Transverse colon (tissue), 4 donors: ENCODE measurements around the gene MAST4. TPM values are rescaled to one million over a fixed set of nuclear protein-coding genes. Genes with fewer than 3 reads are reported as not detected.

Source experiments
- DNase-seq: peaks from one replicate; pipeline ENCODE4 v3.0.0-alpha.2; 2019
- H3K27ac ChIP-seq, 4 donors: fragments of 200-600 bp; sonication (generic); 2 replicates each; pipeline ENCODE4 v1.5.1; 2016 to 2018; ENCODE audit warnings: inconsistent platforms in 4 of 4
- H3K27me3 ChIP-seq: fragments of 200-600 bp; sonication (generic); 2 replicates; pipeline ENCODE4 v1.5.1; 2017; ENCODE audit warnings: inconsistent platforms
- H3K36me3 ChIP-seq, 4 donors: fragments of 200-600 bp; sonication (generic); 2 replicates each; pipeline ENCODE4 v1.5.1; 2017 to 2019; ENCODE audit warnings: inconsistent platforms in 4 of 4
- H3K4me1 ChIP-seq, 4 donors: fragments of 200-600 bp; sonication (generic); 2 replicates each; pipeline ENCODE4 v1.5.1; 2017 to 2020; ENCODE audit warnings: inconsistent platforms in 4 of 4
- H3K4me3 ChIP-seq, 4 donors: fragments of 200-600 bp; sonication (generic); 1 replicate in 1 of 4; 2 replicates in 3 of 4; pipeline versions ENCODE4 v1.5.1 to v1.6.1; 2017 to 2019; ENCODE audit warnings: inconsistent platforms in 4 of 4
- H3K9me3 ChIP-seq, 2 donors: fragments of 200-600 bp; sonication (generic); 2 replicates each; pipeline ENCODE4 v1.5.1; 2017 to 2019; ENCODE audit warnings: inconsistent platforms in 2 of 2
- CTCF ChIP-seq, 5 experiments: fragments of 200-600 bp in 3 of 5; fragments of 450-650 bp in 2 of 5; sonication (generic) in 3 of 5; IDR thresholded peaks; 1 replicate in 2 of 5; 2 replicates in 3 of 5; pipeline ENCODE4 v1.5.1; 2016 to 2017; ENCODE audit warnings: antibody characterized with exemption in 5 of 5, inconsistent platforms in 3 of 5, mild to moderate bottlenecking in 2 of 5, moderate library complexity in 1 of 5
- EP300 ChIP-seq: sonication (generic); formaldehyde crosslinking; IDR thresholded peaks from one replicate; pipeline ENCODE4 v1.6.1; 2017; ENCODE audit warnings: antibody characterized with exemption, low read depth
- POLR2A ChIP-seq: fragments of 450-650 bp; IDR thresholded peaks from one replicate; pipeline ENCODE4 v1.6.1; 2016; ENCODE audit warnings: antibody characterized with exemption, mild to moderate bottlenecking, moderate library complexity
- POLR2AphosphoS5 ChIP-seq, 3 donors: sonication (generic); formaldehyde crosslinking; IDR thresholded peaks; one replicate each; pipeline ENCODE4 v1.6.1; 2016; ENCODE audit warnings: antibody characterized with exemption in 3 of 3
- WGBS, 2 donors: methylation state at CpG; one replicate each; pipeline ENCODE4 v1.1.5; 2018; ENCODE audit warnings: low coverage in 1 of 2; 5-methylcytosine and 5-hydroxymethylcytosine counted together
- in situ Hi-C, 4 donors: fragments of 200-750 bp; cut with MboI; loops; one replicate each; pipeline versions ENCODE4 v1.15.0 to v1.15.1; 2017; ENCODE audit warnings: low sequenced_read_pairs in 3 of 4, low pct_ligation_motif_present in 1 of 4, low pct_unique_long_range_greater_than_20kb in 1 of 4
- intact Hi-C: fragments of 100-400 bp; cut with DNase I; formaldehyde crosslinking; loops from one replicate; pipeline ENCODE4 v1.15.1; 2023; ENCODE audit warnings: low total_unique reads
- total RNA-seq, 4 donors: library from RNA; depleted of rRNA; stranded (reverse); fragments of >200 nt; gene quantifications; one replicate each; pipeline ENCODE4 v1.1.0, GENCODE V29; 2016

MAST4 gene
- total RNA-seq, 4 donors from 2014 or later, result 20.3 to 46.8 (median 35.4) TPM

GRCh38 chr5:66966439-66966838 lies 370.2 kb downstream of the MAST4 start:
- no peak for DNase-seq
- intact Hi-C loops (no loop called here), in situ Hi-C loops (no loop called here)
- Histone ChIP-seq H3K4me3 (no peak overlapping the region), H3K36me3 (no peaks in the 10 kb centered on the region), H3K4me1 (no peaks in the 10 kb centered on the region), H3K9me3 (no peaks in the 10 kb centered on the region), H3K27ac (no peak overlapping the region), H3K27me3 (no peaks in the 10 kb centered on the region)
- TF ChIP-seq EP300 (no peak), POLR2A (no peak), POLR2AphosphoS5 (IDR thresholded peaks at IDR 0.05) (no peak), CTCF (IDR thresholded peaks at IDR 0.05) (no peak)

GRCh38 chr5:66967102-66967501 lies 370.9 kb downstream of the MAST4 start:
- H3K36me3 ChIP-seq, result no peaks in the 10 kb centered on the region
- intact Hi-C loops, result no loop called here
- H3K9me3 ChIP-seq, result no peaks in the 10 kb centered on the region
- in situ Hi-C loops, result no loop called here
- peak overlapping the region in 1 of 4 donors; percentile 3 for H3K27ac ChIP-seq
- 85 to 90% methylated on average over 3 of the region's 3 CpGs for WGBS, 2 donors
- DNase-seq, result no peak
- H3K4me1 ChIP-seq, result no peaks in the 10 kb centered on the region
- H3K27me3 ChIP-seq, result no peaks in the 10 kb centered on the region
- no peak overlapping the region for H3K4me3 ChIP-seq
- TF ChIP-seq CTCF (IDR thresholded peaks at IDR 0.05) (no peak), POLR2AphosphoS5 (IDR thresholded peaks at IDR 0.05) (no peak), EP300 (no peak), POLR2A (no peak)

GRCh38 chr5:66967826-66968262 lies 371.7 kb downstream of the MAST4 start:
- no peak overlapping the region for H3K27ac ChIP-seq
- no peaks in the 10 kb centered on the region for H3K36me3 ChIP-seq
- no peaks in the 10 kb centered on the region for H3K27me3 ChIP-seq
- intact Hi-C loops, result no loop called here
- H3K4me3 ChIP-seq, result no peak overlapping the region
- WGBS, 2 donors, result 89 to 93% methylated on average over 3 to 4 of the region's 4 CpGs
- in situ Hi-C loops, result no loop called here
- no peak for TF ChIP-seq EP300
- TF ChIP-seq POLR2A, result no peak
- no peak for TF ChIP-seq POLR2AphosphoS5 (IDR thresholded peaks at IDR 0.05)
- TF ChIP-seq CTCF (IDR thresholded peaks at IDR 0.05), result no peak
- no peak for DNase-seq
- no peaks in the 10 kb centered on the region for H3K9me3 ChIP-seq
- H3K4me1 ChIP-seq, result no peaks in the 10 kb centered on the region

GRCh38 chr5:66969484-66969883 lies 373.3 kb downstream of the MAST4 start:
- intact Hi-C loops (no loop called here), in situ Hi-C loops (no loop called here)
- H3K27ac ChIP-seq, result no peak overlapping the region
- no peak for TF ChIP-seq EP300
- TF ChIP-seq POLR2AphosphoS5 (IDR thresholded peaks at IDR 0.05), result no peak
- TF ChIP-seq POLR2A, result no peak
- DNase-seq, result no peak
- H3K27me3 ChIP-seq, result no peaks in the 10 kb centered on the region
- H3K9me3 ChIP-seq, result no peaks in the 10 kb centered on the region
- 96% methylated on average over 4 of the region's 4 CpGs for WGBS, 2 donors
- no peaks in the 10 kb centered on the region for H3K4me1 ChIP-seq
- no peak overlapping the region for H3K4me3 ChIP-seq
- no peaks in the 10 kb centered on the region for H3K36me3 ChIP-seq

- no peak for TF ChIP-seq EP300
- TF ChIP-seq CTCF (IDR thresholded peaks at IDR 0.05), result no peak
- in situ Hi-C loops (no loop called here), intact Hi-C loops (no loop called here)
- no peak for DNase-seq
- WGBS, 2 donors, result 87 to 100% methylated on average over 1 to 2 of the region's 2 CpGs
- no peaks in the 10 kb centered on the region for H3K27me3 ChIP-seq
- H3K36me3 ChIP-seq, result no peaks in the 10 kb centered on the region
- H3K4me3 ChIP-seq, result no peak overlapping the region
- H3K9me3 ChIP-seq, result no peaks in the 10 kb centered on the region
- no peaks in the 10 kb centered on the region for H3K4me1 ChIP-seq
- H3K27ac ChIP-seq, result no peak overlapping the region
These were observed 373.8 kb downstream of the MAST4 start for GRCh38 chr5:66969963-66970362.
